Liver (tissue), 9 donors: ENCODE data around the gene KRTAP5-2. TPM values are rescaled to one million over a fixed set of nuclear protein-coding genes. Genes with fewer than 3 reads are reported as not detected.

Experiments used
- DNase-seq: peaks from one replicate; pipeline ENCODE4 v3.0.0-alpha.2; 2017; ENCODE audit warnings: low spot score
- H3K27ac ChIP-seq, 2 donors: one replicate each; pipeline ENCODE4 v1.7.0; 2013; ENCODE audit warnings: inconsistent platforms in 2 of 2, low read length in 2 of 2, control low read depth in 1 of 2, low read depth in 1 of 2, mild to moderate bottlenecking in 1 of 2
- H3K27me3 ChIP-seq, 4 donors: one replicate each; pipeline versions ENCODE4 v1.6.1 to v1.7.0; 2013; ENCODE audit warnings: low read length in 3 of 4, inconsistent platforms in 1 of 4, mild to moderate bottlenecking in 1 of 4, moderate library complexity in 1 of 4; ENCODE audit not compliant: control insufficient read depth in 4 of 4, insufficient read depth in 4 of 4
- H3K36me3 ChIP-seq, 4 donors: one replicate each; pipeline versions ENCODE4 v1.6.1 to v1.7.0; 2013; ENCODE audit warnings: low read length in 3 of 4, mild to moderate bottlenecking in 3 of 4, low read depth in 1 of 4, moderate library complexity in 1 of 4; ENCODE audit not compliant: control insufficient read depth in 4 of 4, insufficient read depth in 3 of 4
- H3K4me1 ChIP-seq, 4 donors: one replicate each; pipeline versions ENCODE4 v1.6.1 to v1.7.0; 2013; ENCODE audit warnings: low read length in 3 of 4, mild to moderate bottlenecking in 3 of 4, moderate library complexity in 1 of 4; ENCODE audit not compliant: control insufficient read depth in 4 of 4, insufficient read depth in 4 of 4
- H3K4me3 ChIP-seq, 3 donors: one replicate each; pipeline versions ENCODE4 v1.6.1 to v1.7.0; 2013; ENCODE audit warnings: low read length in 3 of 3, control low read depth in 1 of 3, low read depth in 1 of 3, mild to moderate bottlenecking in 1 of 3
- H3K9ac ChIP-seq, 2 donors: one replicate each; pipeline ENCODE4 v1.7.0; 2013; ENCODE audit warnings: low read length in 2 of 2, mild to moderate bottlenecking in 2 of 2, moderate library complexity in 2 of 2, control low read depth in 1 of 2, low read depth in 1 of 2
- H3K9me3 ChIP-seq, 4 donors: one replicate each; pipeline versions ENCODE4 v1.6.1 to v1.7.0; 2013; ENCODE audit warnings: low read length in 3 of 4; ENCODE audit not compliant: control insufficient read depth in 4 of 4
- CTCF ChIP-seq: fragments of 150-350 bp; IDR thresholded peaks from 2 replicates; pipeline ENCODE4 v1.5.1; 2017; ENCODE audit warnings: improper control_type of control experiment, low read depth, low read length; ENCODE audit not compliant: missing input control
- EGR1 ChIP-seq, 2 donors: IDR thresholded peaks; 2 replicates each; pipeline ENCODE4 v1.6.1; 2016 to 2018; ENCODE audit warnings: antibody characterized with exemption in 2 of 2, low read depth in 2 of 2
- FOXA1 ChIP-seq: IDR thresholded peaks from 2 replicates; pipeline ENCODE4 v1.6.1; 2016; ENCODE audit warnings: antibody characterized with exemption
- FOXA2 ChIP-seq: IDR thresholded peaks from 2 replicates; pipeline ENCODE4 v1.6.1; 2016; ENCODE audit warnings: antibody characterized with exemption
- GABPA ChIP-seq, 2 donors: IDR thresholded peaks in 1 of 2; conservative IDR thresholded peaks in 1 of 2; 2 replicates each; pipeline ENCODE4 v1.6.1; 2016; ENCODE audit warnings: antibody characterized with exemption in 2 of 2, mild to moderate bottlenecking in 1 of 2, moderate library complexity in 1 of 2
- HNF4A ChIP-seq, 2 donors: conservative IDR thresholded peaks; 2 replicates each; pipeline ENCODE4 v1.6.1; 2016; ENCODE audit warnings: antibody characterized with exemption in 2 of 2, mild to moderate bottlenecking in 2 of 2
- HNF4G ChIP-seq: IDR thresholded peaks from 2 replicates; pipeline ENCODE4 v1.6.1; 2016; ENCODE audit warnings: antibody characterized with exemption
- MAX ChIP-seq: IDR thresholded peaks from 2 replicates; pipeline ENCODE4 v1.6.1; 2016; ENCODE audit warnings: antibody characterized with exemption
- NR2F2 ChIP-seq: IDR thresholded peaks from 2 replicates; pipeline ENCODE4 v1.6.1; 2016; ENCODE audit warnings: antibody characterized with exemption
- RAD21 ChIP-seq, 2 donors: IDR thresholded peaks; 2 replicates each; pipeline ENCODE4 v1.6.1; 2016; ENCODE audit warnings: antibody characterized with exemption in 2 of 2, mild to moderate bottlenecking in 2 of 2
- RXRA ChIP-seq, 2 donors: IDR thresholded peaks; 2 replicates each; pipeline ENCODE4 v1.6.1; 2017 to 2018; ENCODE audit warnings: antibody characterized with exemption in 2 of 2, mild to moderate bottlenecking in 1 of 2
- SP1 ChIP-seq: IDR thresholded peaks from 2 replicates; pipeline ENCODE4 v1.6.1; 2018; ENCODE audit warnings: antibody characterized with exemption, mild to moderate bottlenecking
- TAF1 ChIP-seq: conservative IDR thresholded peaks from 2 replicates; pipeline ENCODE4 v1.6.1; 2016; ENCODE audit warnings: antibody characterized with exemption, mild to moderate bottlenecking
- YY1 ChIP-seq: IDR thresholded peaks from 2 replicates; pipeline ENCODE4 v1.6.1; 2016; ENCODE audit warnings: antibody characterized with exemption, mild to moderate bottlenecking
- WGBS: extraction: QIAGEN DNeasy Blood & Tissue Kit; methylation state at CpG from one replicate; pipeline ENCODE4 v1.1.7; 2013; 5-methylcytosine and 5-hydroxymethylcytosine counted together
- polyA plus RNA-seq, 2 donors: library from polyadenylated mRNA; stranded (reverse) in 1 of 2; unstranded in 1 of 2; fragments of 200-250 nt in 1 of 2; fragments of >200 nt in 1 of 2; fragmentation: Nextera tagmentation in 1 of 2; extraction: Ambion mirVana in 1 of 2; gene quantifications; one replicate each; pipeline versions ENCODE4 v1.2.1 to v1.2.3, GENCODE V29; 2013 to 2015
- total RNA-seq, 2 donors: library from RNA; depleted of rRNA; stranded (reverse); fragments of >200 nt; gene quantifications; one replicate each; pipeline ENCODE4 v1.2.3, GENCODE V29; 2014
- TF ChIP-seq, protein P1 (sequence below): IDR thresholded peaks from 2 replicates; pipeline ENCODE4 v1.6.1; 2016; ENCODE audit warnings: antibody characterized with exemption
- TF ChIP-seq, protein P2 (sequence below): IDR thresholded peaks from 2 replicates; pipeline ENCODE4 v1.6.1; 2016; ENCODE audit warnings: antibody characterized with exemption, mild to moderate bottlenecking
- TF ChIP-seq, protein P3 (sequence below): IDR thresholded peaks from 2 replicates; pipeline ENCODE4 v1.6.1; 2016; ENCODE audit warnings: antibody characterized with exemption
- donor health status: healthy.
- donor health status: healthy.
- donor health status: healthy.
- donor health status: healthy.
- donor health status: healthy.

Gene KRTAP5-2
- total and polyA plus RNA-seq, 4 donors = 0.08 TPM; not detected in 3

- Histone ChIP-seq H3K27me3 (no peaks in the 10 kb centered on the region), H3K4me1 (peaks cover 3 to 23% (median 14%) of the 10 kb centered on the region in 4 donors), H3K4me3 (no peak overlapping the region), H3K9me3 (no peaks in the 10 kb centered on the region), H3K9ac (peak overlapping the region in 1 of 2 donors; percentile 47), H3K36me3 (no peaks in the 10 kb centered on the region), H3K27ac (peak overlapping the region in 1 of 2 donors; percentile 84)
- TF ChIP-seq MAX (no peak), RAD21 (IDR thresholded peaks at IDR 0.05) (no peak), HNF4G (no peak), EGR1 (IDR thresholded peaks at IDR 0.05; ENCODE audit: low read depth in 2 of 2) (no peak), NR2F2 (no peak), CTCF (no peak), GABPA (IDR thresholded peaks at IDR 0.05 in 1 of 2, conservative IDR thresholded peaks at IDR 0.05 in 1 of 2) (no peak), RXRA (IDR thresholded peaks at IDR 0.05) (no peak), HNF4A (conservative IDR thresholded peaks at IDR 0.05) (no peak), YY1 (no peak), TAF1 (no peak), FOXA2 (no peak), FOXA1 (no peak), SP1 (no peak)
- TF ChIP-seq, protein P1, sequence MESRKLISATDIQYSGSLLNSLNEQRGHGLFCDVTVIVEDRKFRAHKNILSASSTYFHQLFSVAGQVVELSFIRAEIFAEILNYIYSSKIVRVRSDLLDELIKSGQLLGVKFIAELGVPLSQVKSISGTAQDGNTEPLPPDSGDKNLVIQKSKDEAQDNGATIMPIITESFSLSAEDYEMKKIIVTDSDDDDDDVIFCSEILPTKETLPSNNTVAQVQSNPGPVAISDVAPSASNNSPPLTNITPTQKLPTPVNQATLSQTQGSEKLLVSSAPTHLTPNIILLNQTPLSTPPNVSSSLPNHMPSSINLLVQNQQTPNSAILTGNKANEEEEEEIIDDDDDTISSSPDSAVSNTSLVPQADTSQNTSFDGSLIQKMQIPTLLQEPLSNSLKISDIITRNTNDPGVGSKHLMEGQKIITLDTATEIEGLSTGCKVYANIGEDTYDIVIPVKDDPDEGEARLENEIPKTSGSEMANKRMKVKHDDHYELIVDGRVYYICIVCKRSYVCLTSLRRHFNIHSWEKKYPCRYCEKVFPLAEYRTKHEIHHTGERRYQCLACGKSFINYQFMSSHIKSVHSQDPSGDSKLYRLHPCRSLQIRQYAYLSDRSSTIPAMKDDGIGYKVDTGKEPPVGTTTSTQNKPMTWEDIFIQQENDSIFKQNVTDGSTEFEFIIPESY = no peak
- TF ChIP-seq, protein P2, sequence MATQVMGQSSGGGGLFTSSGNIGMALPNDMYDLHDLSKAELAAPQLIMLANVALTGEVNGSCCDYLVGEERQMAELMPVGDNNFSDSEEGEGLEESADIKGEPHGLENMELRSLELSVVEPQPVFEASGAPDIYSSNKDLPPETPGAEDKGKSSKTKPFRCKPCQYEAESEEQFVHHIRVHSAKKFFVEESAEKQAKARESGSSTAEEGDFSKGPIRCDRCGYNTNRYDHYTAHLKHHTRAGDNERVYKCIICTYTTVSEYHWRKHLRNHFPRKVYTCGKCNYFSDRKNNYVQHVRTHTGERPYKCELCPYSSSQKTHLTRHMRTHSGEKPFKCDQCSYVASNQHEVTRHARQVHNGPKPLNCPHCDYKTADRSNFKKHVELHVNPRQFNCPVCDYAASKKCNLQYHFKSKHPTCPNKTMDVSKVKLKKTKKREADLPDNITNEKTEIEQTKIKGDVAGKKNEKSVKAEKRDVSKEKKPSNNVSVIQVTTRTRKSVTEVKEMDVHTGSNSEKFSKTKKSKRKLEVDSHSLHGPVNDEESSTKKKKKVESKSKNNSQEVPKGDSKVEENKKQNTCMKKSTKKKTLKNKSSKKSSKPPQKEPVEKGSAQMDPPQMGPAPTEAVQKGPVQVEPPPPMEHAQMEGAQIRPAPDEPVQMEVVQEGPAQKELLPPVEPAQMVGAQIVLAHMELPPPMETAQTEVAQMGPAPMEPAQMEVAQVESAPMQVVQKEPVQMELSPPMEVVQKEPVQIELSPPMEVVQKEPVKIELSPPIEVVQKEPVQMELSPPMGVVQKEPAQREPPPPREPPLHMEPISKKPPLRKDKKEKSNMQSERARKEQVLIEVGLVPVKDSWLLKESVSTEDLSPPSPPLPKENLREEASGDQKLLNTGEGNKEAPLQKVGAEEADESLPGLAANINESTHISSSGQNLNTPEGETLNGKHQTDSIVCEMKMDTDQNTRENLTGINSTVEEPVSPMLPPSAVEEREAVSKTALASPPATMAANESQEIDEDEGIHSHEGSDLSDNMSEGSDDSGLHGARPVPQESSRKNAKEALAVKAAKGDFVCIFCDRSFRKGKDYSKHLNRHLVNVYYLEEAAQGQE = no peak
- TF ChIP-seq, protein P3, sequence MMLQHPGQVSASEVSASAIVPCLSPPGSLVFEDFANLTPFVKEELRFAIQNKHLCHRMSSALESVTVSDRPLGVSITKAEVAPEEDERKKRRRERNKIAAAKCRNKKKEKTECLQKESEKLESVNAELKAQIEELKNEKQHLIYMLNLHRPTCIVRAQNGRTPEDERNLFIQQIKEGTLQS = no peak
- 59% methylated on average over 29 of the region's 29 CpGs for WGBS
- no peak for DNase-seq
Observed at GRCh38 chr11:1557904-1558774, 40.0 kb downstream of the KRTAP5-2 start.
